CD4-positive, alpha-beta T cell (primary cell): ENCODE results near the gene CDK14. TPM values are rescaled to one million over a fixed set of nuclear protein-coding genes. Genes with fewer than 3 reads are reported as not detected.
"Not testable (repeated sequence)": the region's sequence is repeated elsewhere in the genome, so short reads cannot be mapped to it uniquely, and the experiment has no call there.

Source experiments
- ATAC-seq: fragments of 200-7000 bp; cut with Tn5 transposase; one replicate; pipeline ENCODE4 v1.10.0; 2022; ENCODE audit warnings: mild to moderate bottlenecking; ENCODE audit not compliant: poor library complexity
- CTCF ChIA-PET: fragments of 350-600 bp; sonication (Branson Sonifier 250); formaldehyde crosslinking; loops from one replicate; lab custom pipeline; 2021; ENCODE audit warnings: antibody characterized with exemption, inconsistent platforms; lab: Charles Lee
- POLR2A ChIA-PET: fragments of 350-600 bp; sonication (Branson Sonifier 250); formaldehyde crosslinking; loops from one replicate; lab custom pipeline; 2021; ENCODE audit warnings: antibody characterized with exemption, inconsistent platforms; lab: Charles Lee
- DNase-seq, 14 experiments: peaks; one replicate each; pipeline ENCODE4 v3.0.0-alpha.2; 2013 to 2020; ENCODE audit warnings: mixed read lengths in 2 of 14
- H3K27ac ChIP-seq, 2 donors: one replicate each; pipeline versions ENCODE4 v1.5.1 to v1.7.0; 2013; ENCODE audit warnings: low read length in 2 of 2, low read depth in 1 of 2, mild to moderate bottlenecking in 1 of 2
- H3K27me3 ChIP-seq, 2 experiments: 1 replicate in 1 of 2; 2 replicates in 1 of 2; pipeline versions ENCODE4 v1.6.1 to v1.7.0; 2013; ENCODE audit warnings: low read length in 2 of 2, control low read depth in 1 of 2, mild to moderate bottlenecking in 1 of 2, moderate library complexity in 1 of 2; ENCODE audit not compliant: insufficient read depth in 2 of 2, control insufficient read depth in 1 of 2
- H3K36me3 ChIP-seq: one replicate; pipeline ENCODE4 v1.6.1; 2013; ENCODE audit warnings: low read length, control low read depth; ENCODE audit not compliant: insufficient read depth
- H3K4me1 ChIP-seq: one replicate; pipeline ENCODE4 v1.6.1; 2013; ENCODE audit warnings: low read length, control low read depth; ENCODE audit not compliant: insufficient read depth
- H3K4me3 ChIP-seq: one replicate; pipeline ENCODE4 v1.5.1; 2013; ENCODE audit warnings: mild to moderate bottlenecking, low read length, moderate library complexity
- H3K9me3 ChIP-seq, 2 experiments: 1 replicate in 1 of 2; 2 replicates in 1 of 2; pipeline versions ENCODE4 v1.6.1 to v1.7.0; 2013; ENCODE audit warnings: low read length in 2 of 2, mild to moderate bottlenecking in 2 of 2, control low read depth in 1 of 2, moderate library complexity in 1 of 2; ENCODE audit not compliant: control insufficient read depth in 1 of 2, insufficient read depth in 1 of 2
- H3K27ac Mint-ChIP-seq: one replicate; pipeline ENCODE4 v1.8.0; 2020; ENCODE audit warnings: mixed read lengths
- H3K27me3 Mint-ChIP-seq: one replicate; pipeline ENCODE4 v1.8.0; 2021; ENCODE audit warnings: mixed read lengths
- H3K36me3 Mint-ChIP-seq: one replicate; pipeline ENCODE4 v1.8.0; 2021; ENCODE audit warnings: low read depth, mixed read lengths
- H3K4me1 Mint-ChIP-seq: one replicate; pipeline ENCODE4 v1.8.0; 2021; ENCODE audit warnings: low read depth, mixed read lengths
- H3K4me3 Mint-ChIP-seq: one replicate; pipeline ENCODE4 v1.8.0; 2020; ENCODE audit warnings: mild to moderate bottlenecking, mixed read lengths
- H3K9me3 Mint-ChIP-seq: one replicate; pipeline ENCODE4 v1.8.0; 2020; ENCODE audit warnings: mixed read lengths
- CTCF ChIP-seq: fragments of 200-600 bp; IDR thresholded peaks from one replicate; pipeline ENCODE4 v1.8.0; 2022; ENCODE audit warnings: antibody characterized with exemption, mild to moderate bottlenecking
- intact Hi-C, 2 experiments: fragments of 100-400 bp; cut with DNase I in 1 of 2; cut with micrococcal nuclease in 1 of 2; formaldehyde crosslinking; loops; one replicate each; pipeline versions ENCODE4 v1.15.1 to v1.9.0; 2023 to 2025; cut with DNase I, micrococcal nuclease
- total RNA-seq, 174 experiments: library from RNA in 2 of 174; stranded (reverse) in 2 of 174; gene quantifications; one replicate each; pipeline ENCODE4 v1.2.3 and lab custom pipeline; 2021 to 2026

The CDK14 gene
- total RNA-seq, 2 experiments from 2014 or later: 0.45 to 0.47 TPM

- POLR2A ChIA-PET: no interaction called here
- no peak overlapping the region for H3K27ac Mint-ChIP-seq
- TF ChIP-seq CTCF: no peak
- no peak for DNase-seq
- H3K9me3 Mint-ChIP-seq: peaks cover 2% of the 10 kb centered on the region
- H3K36me3 Mint-ChIP-seq: no peaks in the 10 kb centered on the region
- Histone ChIP-seq H3K9me3 (no peaks in the 10 kb centered on the region), H3K36me3 (no peaks in the 10 kb centered on the region), H3K4me3 (no peak overlapping the region), H3K27ac (no peak overlapping the region), H3K27me3 (no peaks in the 10 kb centered on the region), H3K4me1 (no peaks in the 10 kb centered on the region)
- ATAC-seq: no peak
- intact Hi-C loops: no loop called here
- H3K27me3 Mint-ChIP-seq: no peaks in the 10 kb centered on the region
- CTCF ChIA-PET: no interaction called here
- no peaks in the 10 kb centered on the region for H3K4me1 Mint-ChIP-seq
- no peak overlapping the region for H3K4me3 Mint-ChIP-seq
Observed at GRCh38 chr7:90756366-90756765, 160.2 kb downstream of the CDK14 start.

- POLR2A ChIA-PET, H3K4me1 Mint-ChIP-seq, intact Hi-C loops, H3K27me3 Mint-ChIP-seq, DNase-seq, H3K4me1 ChIP-seq, H3K4me3 Mint-ChIP-seq, H3K4me3 ChIP-seq, H3K36me3 ChIP-seq, H3K27ac Mint-ChIP-seq, H3K9me3 ChIP-seq, H3K36me3 Mint-ChIP-seq, H3K27me3 ChIP-seq, ATAC-seq, H3K27ac ChIP-seq, H3K9me3 Mint-ChIP-seq: not testable (repeated sequence)
- CTCF ChIA-PET: interaction anchor here (0.7 kb wide), 1 partner anchor 9 kb away, joined by 3 read pairs; no protein-coding TSS in a partner anchor
Observed at GRCh38 chr7:90757565-90757950, 161.4 kb downstream of the CDK14 start.

- no peaks in the 10 kb centered on the region for H3K27me3 ChIP-seq
- no peak for TF ChIP-seq CTCF
- no peaks in the 10 kb centered on the region for H3K36me3 ChIP-seq
- H3K4me3 ChIP-seq: no peak overlapping the region
- no peak for ATAC-seq
- no peaks in the 10 kb centered on the region for H3K9me3 ChIP-seq
- Mint-ChIP-seq H3K36me3 (no peaks in the 10 kb centered on the region), H3K4me1 (no peaks in the 10 kb centered on the region), H3K4me3 (no peak overlapping the region), H3K9me3 (no peaks in the 10 kb centered on the region), H3K27ac (no peak overlapping the region), H3K27me3 (no peaks in the 10 kb centered on the region)
- CTCF ChIA-PET: no interaction called here
- intact Hi-C loops: no loop called here
- no peak overlapping the region for H3K27ac ChIP-seq
- DNase-seq: no peak
- POLR2A ChIA-PET: no interaction called here
- no peaks in the 10 kb centered on the region for H3K4me1 ChIP-seq
Observed at GRCh38 chr7:90758933-90759562, 162.9 kb downstream of the CDK14 start.

GRCh38 chr7:90759710-90760109 lies 163.6 kb downstream of the CDK14 start:
- no peak overlapping the region for H3K27ac Mint-ChIP-seq
- intact Hi-C loops: no loop called here
- no peaks in the 10 kb centered on the region for H3K4me1 ChIP-seq
- no peak overlapping the region for H3K27ac ChIP-seq
- H3K36me3 ChIP-seq: no peaks in the 10 kb centered on the region
- no peaks in the 10 kb centered on the region for H3K9me3 Mint-ChIP-seq
- H3K4me1 Mint-ChIP-seq: no peaks in the 10 kb centered on the region
- H3K9me3 ChIP-seq: no peaks in the 10 kb centered on the region
- no peaks in the 10 kb centered on the region for H3K27me3 Mint-ChIP-seq
- TF ChIP-seq CTCF: no peak
- ATAC-seq (no peak), DNase-seq (no peak)
- no peak overlapping the region for H3K4me3 Mint-ChIP-seq
- no peaks in the 10 kb centered on the region for H3K27me3 ChIP-seq
- no peak overlapping the region for H3K4me3 ChIP-seq
- no peaks in the 10 kb centered on the region for H3K36me3 Mint-ChIP-seq
- ChIA-PET CTCF (no interaction called here), POLR2A (no interaction called here)
